HG02678 (cell line): ENCODE results near the gene ATP2C1.
"Not testable (repeated sequence)": the region's sequence is repeated elsewhere in the genome, so short reads cannot be mapped to it uniquely, and the experiment has no call there.

Source experiments
- ATAC-seq: cut with Tn5 transposase; IDR thresholded peaks from one replicate; pipeline ENCODE4 v1.9.1; 2021; ENCODE audit warnings: mild to moderate bottlenecking, moderate library complexity; ENCODE audit not compliant: unreplicated experiment

ATP2C1 gene, protein sequence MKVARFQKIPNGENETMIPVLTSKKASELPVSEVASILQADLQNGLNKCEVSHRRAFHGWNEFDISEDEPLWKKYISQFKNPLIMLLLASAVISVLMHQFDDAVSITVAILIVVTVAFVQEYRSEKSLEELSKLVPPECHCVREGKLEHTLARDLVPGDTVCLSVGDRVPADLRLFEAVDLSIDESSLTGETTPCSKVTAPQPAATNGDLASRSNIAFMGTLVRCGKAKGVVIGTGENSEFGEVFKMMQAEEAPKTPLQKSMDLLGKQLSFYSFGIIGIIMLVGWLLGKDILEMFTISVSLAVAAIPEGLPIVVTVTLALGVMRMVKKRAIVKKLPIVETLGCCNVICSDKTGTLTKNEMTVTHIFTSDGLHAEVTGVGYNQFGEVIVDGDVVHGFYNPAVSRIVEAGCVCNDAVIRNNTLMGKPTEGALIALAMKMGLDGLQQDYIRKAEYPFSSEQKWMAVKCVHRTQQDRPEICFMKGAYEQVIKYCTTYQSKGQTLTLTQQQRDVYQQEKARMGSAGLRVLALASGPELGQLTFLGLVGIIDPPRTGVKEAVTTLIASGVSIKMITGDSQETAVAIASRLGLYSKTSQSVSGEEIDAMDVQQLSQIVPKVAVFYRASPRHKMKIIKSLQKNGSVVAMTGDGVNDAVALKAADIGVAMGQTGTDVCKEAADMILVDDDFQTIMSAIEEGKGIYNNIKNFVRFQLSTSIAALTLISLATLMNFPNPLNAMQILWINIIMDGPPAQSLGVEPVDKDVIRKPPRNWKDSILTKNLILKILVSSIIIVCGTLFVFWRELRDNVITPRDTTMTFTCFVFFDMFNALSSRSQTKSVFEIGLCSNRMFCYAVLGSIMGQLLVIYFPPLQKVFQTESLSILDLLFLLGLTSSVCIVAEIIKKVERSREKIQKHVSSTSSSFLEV

DNA sequence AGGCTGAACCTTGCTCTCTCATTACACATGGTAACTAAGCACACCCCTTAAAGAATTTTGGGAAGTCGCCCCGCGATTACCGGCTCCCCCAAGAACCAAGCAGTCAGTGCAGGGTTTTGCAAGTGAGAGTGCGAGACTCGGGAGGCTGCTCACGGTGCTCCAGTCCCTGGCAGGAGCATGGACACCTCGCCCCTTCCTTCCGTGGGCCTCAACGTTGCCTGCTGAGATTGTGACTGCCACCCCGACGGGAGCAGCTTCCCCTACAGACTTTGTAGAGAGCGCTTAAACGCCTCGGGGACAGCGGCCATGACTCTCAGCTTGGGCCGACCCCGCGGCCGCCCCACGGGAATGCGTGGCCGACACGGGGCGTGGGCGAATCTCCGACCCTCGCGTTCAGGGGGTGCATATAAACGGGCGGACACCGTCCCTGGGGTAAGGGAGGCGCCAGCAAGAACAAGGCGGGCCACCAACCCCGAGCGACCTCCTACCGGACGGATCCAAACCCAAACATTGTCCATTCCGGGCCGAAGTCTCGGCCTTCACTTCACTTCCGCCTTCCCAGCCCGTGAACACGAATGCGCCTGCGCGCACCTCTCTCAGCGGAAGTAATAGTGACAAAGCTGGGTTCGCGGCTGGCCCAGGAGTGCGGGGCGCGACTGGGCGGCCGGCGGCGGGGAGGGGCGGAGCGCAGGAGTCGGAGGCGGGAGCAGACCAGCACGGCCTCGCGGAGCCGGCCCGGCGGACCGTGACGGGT is at the start of gene ATP2C1:
Gene ATP2C1, plus strand, starts transcription at position 709 of the 754 bp plus-strand sequence. CDS start 686 bp downstream, outside the sequence.
- ATAC-seq = peak; percentile 92

DNA sequence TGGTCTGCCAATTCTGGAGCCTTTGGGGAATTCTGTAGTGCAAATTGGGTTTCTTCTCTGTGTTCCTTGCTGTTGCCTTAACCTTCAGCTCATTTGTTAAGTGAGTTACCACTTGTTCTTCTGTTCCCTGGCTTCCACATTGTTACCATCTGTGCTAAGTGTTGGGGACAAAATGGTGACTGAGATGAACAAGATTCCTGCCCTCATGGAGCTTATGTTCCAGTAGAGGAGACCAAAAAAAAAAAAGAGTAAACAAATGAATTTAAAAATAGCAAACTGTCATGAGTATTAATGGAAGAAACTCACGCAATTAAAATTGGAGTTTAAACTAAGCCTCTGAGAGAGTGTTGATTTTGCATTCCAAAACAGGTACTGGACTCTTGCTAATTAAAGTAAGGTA is 49.4 kb upstream of the ATP2C1 start:
- ATAC-seq = no peak

DNA sequence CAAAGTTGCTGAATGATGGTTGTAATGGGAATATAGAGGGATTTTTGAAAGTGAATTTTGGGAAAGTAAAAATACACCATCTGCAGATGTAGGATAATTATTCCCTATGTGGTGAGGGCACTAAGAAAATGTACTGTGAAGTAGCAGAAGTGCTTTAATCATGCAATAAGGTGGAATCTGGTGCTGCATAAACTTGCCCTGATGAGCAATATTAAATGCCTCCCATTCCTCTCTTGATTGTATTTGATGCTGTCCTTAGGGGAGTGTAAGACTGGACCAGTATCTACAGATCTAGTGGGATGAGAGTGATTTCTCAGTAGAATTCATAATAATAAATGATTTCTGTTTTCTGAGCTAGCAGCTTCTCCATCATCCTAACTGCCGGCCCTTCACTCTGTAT is 47.7 kb upstream of the ATP2C1 start:
- no peak for ATAC-seq

DNA sequence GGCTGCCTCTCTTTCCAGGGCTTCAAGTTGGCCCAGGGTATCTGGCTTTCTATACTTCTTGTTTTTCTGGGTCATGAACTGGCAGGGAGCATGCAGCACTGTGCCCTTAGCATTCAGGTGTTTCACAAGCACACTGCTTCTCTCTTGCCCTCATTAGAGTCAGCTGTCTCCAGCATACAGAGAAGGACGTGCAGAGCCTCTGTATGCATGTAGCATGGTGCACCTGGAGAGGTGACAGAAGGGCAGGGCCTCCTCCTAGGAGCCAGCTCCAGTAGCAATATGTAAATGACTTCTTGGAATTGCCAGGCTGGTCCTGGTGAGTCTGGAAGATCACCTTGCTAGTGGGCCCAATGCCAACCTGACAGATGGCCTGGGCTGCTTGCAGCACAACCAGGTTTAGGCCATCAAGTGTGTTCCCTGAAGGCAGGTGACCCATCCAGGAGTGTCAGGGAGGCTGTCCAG is 44.8 kb upstream of the ATP2C1 start:
- no peak for ATAC-seq

DNA sequence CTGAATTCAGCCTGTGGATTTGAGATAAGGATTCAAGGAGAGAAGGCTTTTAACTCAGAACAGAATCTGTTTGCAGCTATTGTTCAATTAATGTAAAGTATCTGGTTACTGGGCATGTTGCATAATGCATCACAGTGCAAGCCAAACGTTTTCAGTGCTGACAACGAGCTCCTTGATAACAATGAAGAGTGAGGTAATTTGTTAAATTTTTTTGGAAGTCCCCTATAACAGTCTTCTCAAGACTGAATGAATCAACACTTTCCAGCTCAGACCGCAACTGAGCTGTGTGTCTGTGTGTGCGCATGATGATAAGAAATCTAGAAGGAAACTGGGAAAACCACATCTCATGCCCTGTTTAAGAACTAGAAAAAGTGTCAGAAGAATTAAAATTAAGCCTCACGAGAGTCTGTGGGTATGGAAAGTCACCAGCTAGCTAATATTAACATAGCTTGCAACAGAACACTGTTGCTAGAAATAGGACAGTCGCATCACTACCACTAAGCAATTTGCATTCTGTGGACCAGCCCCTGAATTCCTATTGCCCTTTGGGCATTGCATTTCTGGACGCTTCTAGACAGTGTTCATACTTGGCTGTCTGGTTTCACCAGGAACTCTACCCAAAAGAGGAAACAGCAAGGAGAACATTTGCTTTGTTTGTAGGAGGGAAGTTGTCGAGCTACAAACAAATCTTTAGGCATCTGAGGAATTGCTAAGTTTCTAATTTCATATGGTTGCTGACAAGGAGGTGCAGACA is 43.7 kb upstream of the ATP2C1 start:
- peak; percentile 64 for ATAC-seq

DNA sequence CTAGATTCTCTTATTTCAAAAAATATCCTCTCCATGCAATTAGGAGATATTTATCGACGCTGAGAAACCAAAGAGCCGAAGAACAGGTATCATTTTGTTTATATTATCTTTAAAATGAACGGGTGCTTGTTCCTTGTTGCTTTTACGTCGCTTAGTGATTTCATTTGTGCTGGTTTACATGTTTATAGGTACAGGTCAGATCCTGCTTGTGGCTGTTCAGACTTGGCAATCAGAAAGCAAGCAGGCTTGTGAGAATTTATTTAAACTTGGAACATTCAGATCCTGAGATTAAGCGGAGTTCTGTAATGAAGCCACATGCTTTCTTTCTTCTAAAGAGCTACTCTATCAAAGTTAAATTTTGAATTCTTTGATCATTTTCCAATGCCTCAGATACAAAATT is 43.0 kb upstream of the ATP2C1 start:
- no peak for ATAC-seq

DNA sequence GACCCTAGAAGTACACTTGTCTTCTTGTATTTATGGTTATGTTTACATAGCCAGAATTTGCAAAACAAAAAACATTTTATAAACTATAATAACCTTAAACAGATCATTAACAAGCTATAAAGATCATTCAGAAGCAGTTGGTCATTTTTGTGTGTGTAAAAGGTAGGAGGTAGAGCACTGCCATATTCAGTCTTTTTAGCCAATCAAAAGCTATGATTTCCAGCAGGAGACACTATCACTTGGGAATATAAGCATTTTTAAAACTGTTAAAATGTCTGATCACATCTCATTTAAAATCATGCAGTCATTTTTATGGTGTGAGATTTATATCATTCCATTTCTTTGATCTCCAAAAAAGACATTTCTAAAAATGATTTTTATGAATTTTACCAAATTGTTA is 42.6 kb upstream of the ATP2C1 start:
- no peak for ATAC-seq

DNA sequence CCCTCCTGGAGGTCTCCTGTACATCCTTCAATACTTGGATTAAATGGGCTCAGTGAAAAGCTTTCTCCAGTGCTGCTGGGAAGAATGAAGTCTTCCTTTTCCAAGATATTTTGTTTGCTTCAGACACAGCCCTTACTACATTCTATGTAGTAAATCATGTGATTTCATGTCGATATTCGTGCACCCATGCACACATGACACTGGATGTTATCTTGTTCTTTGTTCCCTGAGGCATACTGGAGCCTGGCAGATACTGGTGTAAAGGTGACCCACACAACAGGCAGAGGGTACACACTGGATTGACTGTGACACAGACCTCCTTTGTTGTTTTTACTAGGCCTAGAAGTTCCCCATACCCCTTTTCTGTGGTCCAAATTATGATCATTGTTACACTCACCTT is 40.3 kb upstream of the ATP2C1 start:
- ATAC-seq = no peak

DNA sequence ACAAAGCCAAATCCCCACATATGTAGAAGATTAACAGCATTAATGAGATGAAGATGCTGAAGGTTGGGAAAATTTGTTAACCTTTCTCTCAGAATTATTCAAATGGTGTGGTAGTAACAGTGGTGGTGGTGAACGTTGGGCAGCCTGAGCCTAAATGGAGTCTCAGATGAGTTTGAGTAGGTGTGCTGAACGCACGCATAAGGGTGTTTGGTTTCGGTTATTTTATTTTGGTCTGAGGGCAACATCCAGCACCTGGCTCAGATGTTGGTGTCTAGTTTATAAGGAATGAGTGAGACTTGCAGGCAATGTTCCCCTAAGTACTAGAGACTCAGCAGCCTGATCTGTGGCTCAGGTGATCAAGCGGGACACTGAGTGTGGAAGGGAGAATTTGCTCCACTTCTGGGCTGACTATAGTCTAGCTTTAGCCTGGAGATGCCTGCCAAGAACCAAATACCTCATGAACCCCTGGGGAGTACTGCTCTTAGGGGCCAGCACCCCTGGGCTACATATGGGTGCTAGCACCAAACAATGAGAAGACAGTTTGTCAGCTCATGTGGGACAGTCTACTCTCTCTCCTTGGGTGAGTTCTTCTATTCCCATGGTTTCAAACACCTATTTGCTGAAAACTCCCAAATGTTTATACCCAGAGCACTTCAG is 39.5 kb upstream of the ATP2C1 start:
- peak; percentile 59 for ATAC-seq

DNA sequence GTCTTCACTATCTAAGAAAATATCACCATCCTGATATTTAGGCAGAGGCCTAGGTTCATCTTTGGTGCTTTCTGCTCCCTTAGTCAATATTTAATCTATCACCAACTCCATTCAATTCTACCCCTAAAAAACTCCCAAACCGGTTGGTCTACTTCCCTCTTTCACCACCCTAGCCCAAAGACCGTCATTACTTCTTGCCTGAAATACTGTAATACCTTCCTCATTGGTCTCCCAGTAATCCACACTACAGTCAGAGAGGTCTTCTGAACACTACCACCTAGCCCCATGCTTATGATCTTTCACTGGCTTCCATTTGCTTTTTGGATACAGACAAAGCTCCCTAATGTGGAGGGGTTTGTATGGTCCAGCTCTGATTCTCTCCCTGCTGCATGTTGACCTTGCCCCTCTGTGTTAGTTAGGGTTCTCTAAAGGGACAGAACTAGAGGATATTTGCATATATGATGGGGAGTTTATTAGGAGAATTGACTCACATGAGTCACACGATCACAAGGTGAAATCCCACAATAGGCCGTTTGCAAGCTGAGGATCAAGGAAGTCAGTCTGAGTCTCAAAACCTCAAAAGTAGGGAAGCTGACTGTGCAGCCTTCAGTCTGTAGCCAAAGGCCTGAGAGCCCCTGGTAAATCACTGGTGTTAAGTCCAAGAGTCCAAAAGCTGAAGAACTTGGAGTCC is 36.4 kb upstream of the ATP2C1 start:
- ATAC-seq = no peak

DNA sequence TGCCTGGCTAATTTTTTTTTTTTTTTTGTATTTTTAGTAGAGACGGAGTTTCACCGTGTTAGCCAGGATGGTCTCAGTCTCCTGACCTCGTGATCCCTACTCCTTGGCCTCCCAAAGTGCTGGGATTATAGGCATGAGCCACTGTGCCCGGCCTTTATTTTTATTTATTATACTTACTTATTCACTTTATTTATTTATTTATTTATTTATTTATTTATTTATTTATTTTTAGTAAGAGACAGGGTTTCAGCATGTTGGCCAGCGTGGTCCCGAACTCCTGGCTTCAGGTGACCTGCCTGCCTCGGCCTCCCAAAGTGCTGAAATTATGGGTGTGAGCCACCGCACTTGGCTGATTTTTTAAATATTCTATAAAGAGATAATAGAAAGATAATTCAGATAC is 31.8 kb upstream of the ATP2C1 start:
- not testable (repeated sequence) for ATAC-seq

DNA sequence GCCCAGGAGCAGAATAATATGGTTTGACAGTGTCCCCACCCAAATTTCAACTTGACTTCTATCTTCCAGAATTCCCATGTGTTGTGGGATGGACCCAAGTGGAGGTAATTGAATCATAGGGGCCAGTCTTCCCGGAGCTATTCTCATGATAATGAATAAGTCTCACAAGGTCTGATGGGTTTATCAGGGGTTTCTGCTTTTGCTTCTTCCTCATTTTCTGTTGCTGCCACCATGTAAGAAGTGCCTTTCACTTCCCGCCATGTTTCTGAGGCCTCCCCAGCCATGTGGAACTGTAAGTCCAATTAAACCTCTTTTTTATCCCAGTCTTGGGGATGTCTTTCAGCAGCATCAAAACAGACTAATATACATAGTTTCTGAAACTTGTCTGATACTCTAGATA is 28.4 kb upstream of the ATP2C1 start:
- no peak for ATAC-seq

DNA sequence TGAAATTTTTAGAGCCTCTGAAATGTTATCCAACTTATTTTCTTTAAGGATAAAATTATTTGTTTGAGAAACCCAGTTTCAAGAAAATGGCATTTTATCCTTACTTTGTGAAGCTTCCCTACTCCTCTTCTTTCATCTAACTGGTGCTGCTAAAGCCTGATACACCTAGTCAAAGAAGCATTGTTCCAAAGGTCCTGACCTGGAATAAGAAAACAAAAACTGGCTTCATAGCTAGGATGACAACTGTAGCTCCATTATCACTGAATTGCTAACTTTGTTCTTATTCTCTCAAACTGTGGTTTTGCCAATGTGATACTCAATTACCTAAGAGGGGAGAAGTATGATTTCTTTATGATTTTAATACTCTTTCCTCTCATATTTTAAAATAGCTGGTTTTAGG is 27.6 kb upstream of the ATP2C1 start:
- no peak for ATAC-seq

DNA sequence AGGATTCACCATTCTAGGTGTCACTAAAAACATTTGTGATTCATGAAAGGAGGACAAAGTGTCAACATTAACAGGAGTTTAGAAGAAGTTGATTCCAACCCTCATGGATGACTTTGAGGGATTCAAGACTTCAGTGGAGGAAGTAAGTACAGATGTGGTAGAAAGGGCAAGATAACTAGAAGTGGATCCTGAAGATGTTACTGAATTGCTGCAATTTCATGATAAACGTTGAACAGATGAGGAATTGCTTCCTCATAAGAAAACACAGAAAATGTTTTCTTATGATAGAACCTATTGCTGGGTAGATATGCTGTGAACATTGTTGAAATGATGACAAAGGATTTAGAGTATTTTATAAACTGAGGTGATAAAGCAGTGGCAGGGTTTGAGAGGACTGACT is 23.5 kb upstream of the ATP2C1 start:
- ATAC-seq = no peak

DNA sequence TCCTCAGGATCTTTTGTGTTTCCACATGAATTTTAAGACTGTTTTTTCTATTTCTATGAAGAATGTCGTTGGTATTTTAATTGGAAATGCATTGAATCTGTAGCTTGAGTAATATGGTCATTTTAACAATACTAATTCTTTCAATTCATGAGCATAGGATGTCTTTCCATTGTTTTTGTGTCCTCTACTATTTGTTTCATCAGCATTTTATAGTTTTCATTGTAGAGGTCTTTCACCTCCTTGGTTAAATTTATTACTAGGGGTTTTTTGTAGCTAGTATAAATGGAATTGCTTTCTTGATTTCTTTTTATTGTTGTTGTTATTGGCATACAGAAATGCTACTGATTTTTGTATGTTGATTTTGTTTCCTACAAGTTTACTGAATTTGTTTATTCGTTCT is 17.3 kb upstream of the ATP2C1 start:
- ATAC-seq = no peak

DNA sequence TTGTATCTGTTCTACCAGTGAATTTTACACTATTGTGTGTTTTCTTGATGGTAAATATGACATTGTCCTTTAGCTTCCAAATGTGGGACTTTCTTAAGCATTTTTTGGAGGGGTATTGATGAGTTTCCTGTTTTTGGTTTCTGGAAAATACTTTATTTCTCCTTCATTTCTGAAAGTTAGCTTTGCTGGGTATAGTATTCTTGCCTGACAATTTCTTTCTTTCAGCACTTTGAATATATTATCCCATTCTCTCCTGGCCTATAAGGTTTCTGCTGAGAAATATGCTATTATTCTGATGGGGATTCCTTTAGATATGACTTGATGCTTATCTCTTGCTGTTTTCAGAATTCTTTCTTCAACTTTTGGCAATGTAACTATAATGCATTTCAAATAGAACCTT is 15.4 kb upstream of the ATP2C1 start:
- ATAC-seq = no peak

DNA sequence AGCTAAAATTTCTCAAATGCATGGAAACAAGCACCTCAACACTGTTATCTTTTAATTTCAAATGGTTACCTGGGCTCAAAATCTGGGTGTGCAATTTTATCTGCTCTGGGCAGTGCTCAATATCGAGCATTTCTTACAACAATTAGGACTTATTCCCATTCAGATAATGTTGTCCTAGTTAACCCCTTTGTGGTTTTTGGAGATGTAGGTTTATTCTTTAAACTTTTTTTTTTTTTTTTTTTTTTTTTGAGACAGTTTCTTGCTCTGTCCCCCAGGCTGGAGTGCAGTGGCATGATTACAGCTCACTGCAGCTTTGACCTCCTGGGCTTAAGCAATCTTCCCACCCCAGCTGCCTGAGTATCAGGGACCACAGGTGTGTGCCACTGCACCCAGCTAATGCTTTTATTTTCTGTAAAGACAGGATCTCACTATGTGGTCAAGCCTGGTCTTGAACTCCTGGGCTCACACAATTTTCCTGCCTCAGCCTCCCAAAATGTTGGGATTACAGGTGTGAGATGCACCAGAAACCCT is 4.4 kb upstream of the ATP2C1 start:
- ATAC-seq = no peak

DNA sequence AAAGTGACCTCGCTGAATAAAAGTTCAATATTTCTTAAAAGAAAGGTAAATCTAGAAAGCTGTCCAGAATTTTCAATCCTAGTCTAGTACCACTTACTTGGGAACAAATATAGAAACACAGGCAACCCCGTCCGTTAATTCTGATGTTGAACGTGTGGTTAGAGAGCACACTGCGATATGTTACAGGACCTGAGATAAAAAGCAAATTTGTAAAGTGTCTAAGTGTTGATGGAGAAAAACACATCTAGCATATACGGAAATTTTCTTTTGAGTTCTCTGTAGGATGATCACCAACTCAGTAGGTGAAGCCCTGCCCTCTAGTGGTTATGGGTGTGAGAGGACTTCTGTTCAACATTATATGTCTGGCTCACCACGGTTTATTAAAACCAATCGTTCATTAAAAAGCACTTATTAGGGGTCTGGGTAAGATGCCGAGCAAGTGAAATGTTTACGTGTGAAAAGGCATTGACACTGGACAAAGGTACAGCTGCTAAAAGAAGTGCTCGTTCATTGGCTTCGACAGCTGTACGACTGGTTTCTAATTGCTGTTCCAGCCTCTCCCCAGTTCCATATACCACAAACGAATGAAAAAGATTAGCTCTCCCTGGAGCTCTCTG is 1.0 kb upstream of the ATP2C1 start:
- ATAC-seq = peak; percentile 32
